Activated CD4-positive, alpha-beta T cell treated with anti-CD3 and anti-CD28 coated beads, Interleukin-2, amount 50 U/mL, for 24 hours (primary cell): ENCODE results near the gene NIT2.

Experiments
- DNase-seq, 2 donors: peaks; one replicate each; pipeline ENCODE4 v3.0.0-alpha.2; 2020; ENCODE audit warnings: low read depth in 1 of 2, low spot score in 1 of 2

The NIT2 gene

DNA sequence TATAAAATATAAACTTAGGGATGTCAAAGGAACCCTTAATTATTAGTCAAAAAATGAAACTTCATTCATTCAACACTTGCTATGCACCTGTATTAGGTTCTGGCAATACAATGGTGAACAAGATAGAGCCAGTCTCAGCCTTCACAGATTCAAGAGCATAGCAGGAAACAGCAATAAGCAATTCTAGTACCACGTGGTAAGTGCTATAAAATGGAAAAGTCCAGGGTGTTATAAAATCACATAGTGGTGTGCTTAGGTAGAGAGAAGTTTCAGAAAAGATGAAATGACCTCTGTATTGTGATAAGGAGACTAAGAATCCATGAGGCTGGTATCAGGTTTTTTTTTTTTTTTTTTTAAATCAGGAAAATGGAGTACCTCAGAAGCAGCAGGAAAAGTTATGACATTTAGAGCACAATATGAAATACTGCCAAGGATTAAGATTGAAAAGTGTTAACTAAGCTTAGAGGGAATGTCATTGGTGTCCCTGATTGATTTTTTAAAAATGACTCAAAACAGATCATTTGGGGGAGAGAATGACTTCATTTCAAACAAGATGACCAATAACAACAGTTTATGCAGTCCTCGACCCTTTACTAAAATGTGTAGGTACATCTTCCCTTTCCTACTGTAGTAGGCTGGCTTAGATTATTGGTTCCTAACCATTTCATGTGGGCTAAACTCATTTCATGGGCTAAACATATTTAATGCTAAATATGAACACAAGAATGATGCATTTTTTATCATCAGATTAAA lies 61.3 kb downstream of the NIT2 start:
- DNase-seq, result no peak

DNA sequence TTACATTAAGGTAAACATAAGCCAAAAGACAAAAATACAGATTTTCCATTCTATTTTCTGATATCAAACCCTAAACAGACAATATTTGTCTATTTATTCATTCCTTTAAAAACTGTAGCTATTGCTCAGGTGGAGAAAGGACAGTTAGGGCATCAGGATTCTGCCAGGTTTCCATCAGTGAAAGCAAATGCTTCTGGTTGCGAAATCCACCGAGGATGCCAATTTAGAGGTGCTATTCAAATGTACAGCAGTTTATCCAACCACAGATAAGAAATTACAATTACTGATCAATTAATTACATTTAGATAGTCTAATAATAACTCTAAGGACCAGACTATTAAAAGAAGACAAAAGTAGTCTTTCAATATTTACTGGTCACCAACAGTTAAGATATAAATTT lies 62.4 kb downstream of the NIT2 start:
- DNase-seq, result no peak

DNA sequence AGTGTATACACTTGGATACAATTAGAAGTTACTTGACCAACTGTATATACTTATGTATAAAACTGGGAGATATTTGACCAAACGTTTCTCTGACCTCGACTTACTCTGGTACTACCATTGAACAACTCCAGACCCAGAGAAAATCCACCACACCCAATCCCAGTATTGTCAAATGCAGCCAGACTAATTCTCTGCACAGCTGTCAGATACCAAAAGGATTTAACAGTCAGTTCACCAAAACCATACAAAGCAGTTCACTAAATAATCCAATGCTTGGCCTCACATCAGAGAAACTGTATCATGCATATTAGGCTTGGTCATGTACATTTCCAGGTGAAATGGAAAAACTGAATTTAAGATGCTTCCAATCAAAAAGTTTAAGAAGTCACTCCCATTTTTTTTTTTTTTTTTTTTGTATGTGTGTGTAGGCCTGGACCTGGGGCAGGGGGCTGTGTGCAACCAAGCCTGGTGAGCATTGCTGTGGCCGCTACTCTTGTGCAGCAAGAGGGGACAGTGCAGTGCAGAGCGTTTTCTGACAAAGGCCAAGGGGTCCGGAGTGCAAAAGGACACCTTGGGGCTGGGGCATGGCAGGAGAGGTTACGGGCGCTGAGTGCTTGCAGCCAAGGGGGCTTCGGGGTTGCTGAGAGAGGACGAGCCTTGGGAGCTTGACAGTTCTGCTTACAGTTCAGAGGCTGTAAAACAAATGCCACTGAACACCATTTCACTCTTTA lies 64.9 kb downstream of the NIT2 start:
- no peak for DNase-seq

DNA sequence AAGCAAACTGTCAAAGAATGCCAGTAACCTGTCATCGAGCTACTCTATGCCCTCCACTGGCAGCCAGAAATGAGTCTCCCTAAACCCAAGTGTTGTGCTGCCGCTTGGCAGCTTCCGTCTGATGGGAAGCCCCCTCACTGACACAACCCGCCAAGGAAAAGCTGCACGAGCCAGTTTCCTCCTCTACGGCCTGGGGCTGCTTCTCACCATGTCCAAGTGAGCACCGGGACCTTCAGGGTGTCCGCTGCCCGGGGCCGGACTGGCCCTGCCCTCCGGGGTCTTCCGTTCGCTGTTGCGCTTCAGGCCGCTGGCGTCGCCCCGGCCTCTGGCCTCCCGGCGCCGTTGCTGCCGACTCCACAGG lies 65.8 kb downstream of the NIT2 start:
- DNase-seq, result peak; percentile 11 to 21

DNA sequence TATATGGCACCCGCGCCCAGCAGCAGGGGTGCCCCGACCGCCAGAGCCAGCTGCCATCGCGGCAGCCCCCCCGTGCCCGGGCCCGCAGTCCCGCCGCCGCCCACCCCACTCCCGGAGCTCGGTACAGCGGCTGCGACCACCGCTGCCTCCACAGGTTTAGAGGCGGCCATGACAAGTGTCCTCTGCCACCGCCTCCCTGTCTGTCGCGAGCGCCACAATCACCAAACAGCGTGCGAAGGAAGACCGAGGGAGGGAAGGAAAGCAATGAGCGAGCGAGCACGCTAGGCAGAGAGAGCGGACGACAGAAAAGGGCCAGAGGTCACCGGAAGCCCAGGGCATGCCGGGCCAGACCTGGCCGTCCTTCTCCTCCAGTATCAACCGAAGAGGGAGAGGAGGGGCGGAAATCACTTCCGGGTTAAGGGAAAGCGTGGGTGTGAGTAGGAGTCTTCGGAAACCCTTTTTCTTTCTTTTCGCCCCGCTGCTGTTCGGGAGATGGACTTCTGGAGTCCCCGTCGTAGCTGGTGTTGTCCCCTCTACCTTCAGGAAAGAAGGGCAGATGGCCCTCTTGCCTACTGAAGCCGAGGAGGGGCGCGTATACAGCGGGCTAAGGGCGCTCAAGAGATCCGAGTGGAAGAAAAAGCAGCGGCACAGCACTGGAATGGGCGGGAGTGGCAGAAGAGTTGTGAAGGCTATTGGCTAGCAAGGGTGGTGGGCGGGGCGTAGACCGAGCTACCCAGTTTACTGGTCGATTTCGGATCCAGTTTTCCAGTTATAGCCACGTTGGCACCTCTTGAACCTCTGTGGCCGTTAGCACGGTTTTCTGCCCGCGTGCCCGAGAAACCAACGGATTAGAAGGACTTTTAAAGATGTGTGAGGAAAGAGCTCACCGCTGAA lies 66.5 kb downstream of the NIT2 start, which contains the start of the genes LNP1 and TOMM70:
Gene LNP1, plus strand, starts transcription at position 760 of the 894 bp plus-strand sequence. CDS start 28,191 bp downstream, outside the sequence.
Gene TOMM70, minus strand, starts transcription at position 310 of the 894 bp plus-strand sequence. Its CDS starts 140 bp downstream, at position 170.
- DNase-seq, result peak; percentile 85 to 93

DNA sequence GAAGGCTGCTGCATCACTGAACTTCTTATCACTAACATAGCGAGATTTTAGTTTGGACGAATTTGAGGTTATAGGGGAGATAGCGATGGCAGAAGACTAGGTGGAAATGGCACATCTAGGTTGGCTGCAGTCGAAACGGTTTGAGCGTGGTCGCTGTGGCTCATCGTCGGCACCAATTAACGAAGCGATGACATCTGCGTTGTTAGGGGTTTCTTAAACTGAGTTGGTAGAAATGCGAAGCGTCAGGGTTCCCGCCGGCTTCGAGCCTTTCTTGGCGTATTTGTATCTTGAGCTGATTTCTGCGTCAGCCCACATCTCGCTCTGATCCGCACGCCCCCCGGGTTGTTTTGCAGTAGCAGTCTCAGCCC lies 67.1 kb downstream of the NIT2 start:
- DNase-seq, result peak in 1 of 2 donors; percentile 32

DNA sequence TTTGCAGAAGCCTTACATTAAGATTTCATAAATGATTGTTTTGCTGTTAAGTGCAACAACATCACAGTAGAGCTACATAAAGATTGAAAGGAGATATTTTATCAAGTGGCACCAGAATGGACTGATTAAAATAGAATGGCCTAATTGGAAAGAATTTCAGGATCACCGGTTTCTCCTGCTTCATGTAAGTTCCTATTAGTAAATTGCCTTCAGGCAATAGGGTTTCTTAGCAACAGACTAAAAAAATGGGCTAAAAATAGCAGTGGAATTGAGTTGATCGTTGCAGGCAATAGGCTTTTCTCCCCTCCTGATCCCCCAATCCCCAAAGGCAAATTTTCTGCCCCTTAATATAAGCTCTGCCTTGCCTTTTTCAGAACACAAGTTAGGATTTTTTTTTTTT lies 67.7 kb downstream of the NIT2 start:
- no peak for DNase-seq

DNA sequence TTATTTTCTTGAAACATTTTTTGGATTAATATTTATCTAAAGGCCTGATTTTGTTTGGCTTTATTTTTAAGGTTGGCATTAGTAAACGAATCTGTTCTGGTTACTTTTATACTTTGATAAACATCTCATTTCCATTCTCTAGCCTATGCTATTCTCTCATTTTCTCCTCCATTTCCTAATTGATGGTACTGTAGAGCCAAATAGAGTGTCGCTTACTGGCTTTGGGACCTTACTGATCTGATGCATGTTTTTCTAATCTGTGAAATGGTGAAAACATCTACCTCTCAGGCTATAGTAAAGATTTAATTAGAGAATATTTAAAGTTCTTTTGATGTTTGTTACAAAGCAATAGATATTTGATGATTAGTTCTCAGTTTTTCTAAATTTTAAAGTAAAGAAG lies 68.3 kb downstream of the NIT2 start:
- no peak for DNase-seq

DNA sequence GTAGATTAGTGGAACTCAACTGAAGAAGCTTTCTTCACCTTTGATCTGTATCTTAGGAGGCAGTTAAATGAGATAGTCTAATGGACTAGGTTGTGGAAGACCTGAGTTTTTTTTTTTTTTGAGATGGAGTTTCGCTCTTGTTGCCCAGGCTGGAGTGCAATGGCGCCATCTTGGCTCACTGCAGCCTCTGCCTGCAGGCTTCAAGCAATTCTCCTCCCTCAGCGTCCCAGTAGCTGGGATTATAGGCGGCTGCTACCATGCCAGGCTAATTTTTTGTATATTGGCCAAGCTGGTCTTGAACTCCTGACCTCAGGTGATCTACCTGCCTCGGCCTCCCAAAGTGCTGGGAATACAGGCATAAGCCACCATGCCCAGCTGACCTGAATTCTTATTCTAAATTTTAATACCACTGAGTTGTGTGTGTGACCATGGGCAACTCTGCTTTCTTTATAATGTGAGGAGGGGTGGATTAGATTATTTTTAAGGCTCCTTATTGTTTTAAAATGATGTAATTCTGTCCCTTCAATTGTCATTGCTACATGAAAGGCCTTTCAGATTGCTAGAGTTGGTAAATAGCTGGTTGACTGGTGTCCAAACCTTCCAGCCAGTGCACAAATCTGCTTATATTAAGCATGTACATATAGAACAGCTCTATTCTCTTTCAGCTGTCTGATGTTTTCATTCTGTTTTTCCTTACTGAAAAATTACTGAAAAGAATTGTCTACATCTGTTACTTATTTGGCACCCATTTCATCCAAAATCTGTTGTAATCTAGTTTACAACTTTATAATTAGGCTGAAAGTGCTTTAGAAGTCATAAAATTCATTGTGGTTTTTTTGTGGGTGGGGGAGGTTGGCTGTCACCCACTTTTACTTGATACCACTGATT lies 69.0 kb downstream of the NIT2 start:
- DNase-seq, result no peak

DNA sequence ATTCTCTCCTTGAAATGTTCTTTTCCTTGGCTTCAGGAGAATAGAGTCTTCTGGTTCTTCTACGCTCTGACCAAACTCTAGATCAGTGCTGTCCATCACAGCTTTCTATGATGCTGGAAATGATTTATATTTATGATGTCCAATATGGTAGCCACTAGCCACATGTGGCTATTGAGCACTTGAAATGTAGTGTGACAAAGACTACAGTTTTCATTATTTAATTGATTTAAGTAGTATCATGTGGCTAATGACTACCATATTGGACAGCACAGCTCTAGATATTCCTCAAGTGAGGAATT lies 69.6 kb downstream of the NIT2 start:
- no peak for DNase-seq

DNA sequence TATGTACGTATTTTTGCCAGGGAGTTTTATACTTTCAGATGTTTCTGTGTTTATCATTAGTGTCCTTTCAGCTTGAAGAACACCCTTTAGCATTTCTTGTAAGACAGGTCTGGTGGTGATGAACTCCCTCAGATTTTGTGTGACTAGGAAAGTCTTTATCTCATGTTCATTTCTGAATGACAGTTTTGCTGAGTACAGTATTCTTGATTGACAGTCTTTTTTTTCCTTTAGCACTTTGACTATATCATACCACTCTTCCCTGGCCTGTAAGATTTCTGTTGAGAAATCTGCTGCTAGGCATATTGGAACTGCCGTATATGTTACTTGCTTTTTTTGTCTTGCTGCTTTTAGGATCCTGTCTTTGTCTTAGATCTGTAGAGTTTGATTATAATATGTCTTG lies 72.6 kb downstream of the NIT2 start:
- no peak for DNase-seq

DNA sequence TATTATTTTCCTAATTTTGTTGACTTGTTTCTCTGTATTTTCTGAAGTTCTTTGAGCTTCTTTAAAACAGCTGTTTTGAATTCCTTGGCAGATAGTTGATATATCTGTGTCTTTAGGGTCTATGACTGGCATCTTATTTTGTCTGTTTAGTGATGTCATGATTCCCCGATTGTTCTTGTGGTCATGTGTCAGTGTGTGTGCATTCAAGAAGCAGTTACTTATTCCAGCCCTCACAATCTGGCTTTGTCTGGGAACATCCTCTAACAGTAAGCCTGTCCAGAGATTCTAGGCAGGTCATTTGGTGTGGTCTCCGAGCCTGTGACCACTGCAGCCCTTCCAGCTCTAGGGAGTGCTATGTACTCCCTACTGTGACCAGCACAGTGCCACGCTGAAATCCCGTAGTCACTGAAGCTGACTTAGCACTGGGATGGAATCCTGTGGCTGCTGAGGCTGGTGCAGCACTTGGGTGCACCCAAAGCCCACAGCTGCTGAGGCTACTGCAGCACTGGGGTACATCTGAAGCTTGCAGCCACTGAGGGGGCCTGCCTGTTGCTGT lies 73.5 kb downstream of the NIT2 start:
- no peak for DNase-seq
